Right atrium auricular region (tissue), 2 donors: Measurements from ENCODE around the gene MICAL1. TPM values are rescaled to one million over a fixed set of nuclear protein-coding genes. Genes with fewer than 3 reads are reported as not detected.
A peak's percentile ranks its signal among the peaks of the same experiment; 100 is the strongest.
"Not testable (repeated sequence)": the region's sequence is repeated elsewhere in the genome, so short reads cannot be mapped to it uniquely, and the experiment has no call there.

Experiments
- DNase-seq: peaks from one replicate; pipeline ENCODE4 v3.0.0-alpha.2; 2019; ENCODE audit warnings: low spot score
- H3K27ac ChIP-seq, 2 donors: fragments of 200-600 bp; sonication (generic); 1 replicate in 1 of 2; 2 replicates in 1 of 2; pipeline ENCODE4 v1.5.1; 2016 to 2019
- H3K27me3 ChIP-seq, 2 donors: fragments of 200-600 bp; sonication (generic); one replicate each; pipeline versions ENCODE4 v1.5.1 to v1.6.0; 2017 to 2019
- H3K36me3 ChIP-seq: fragments of 200-600 bp; sonication (generic); one replicate; pipeline ENCODE4 v1.5.1; 2016
- H3K4me1 ChIP-seq, 2 donors: fragments of 200-600 bp; sonication (generic); one replicate each; pipeline versions ENCODE4 v1.5.1 to v1.6.0; 2017 to 2019
- H3K4me3 ChIP-seq, 2 donors: fragments of 200-600 bp; sonication (generic); 1 replicate in 1 of 2; 2 replicates in 1 of 2; pipeline ENCODE4 v1.5.1; 2017 to 2019; ENCODE audit warnings: mild to moderate bottlenecking in 1 of 2, moderate library complexity in 1 of 2
- H3K9me3 ChIP-seq, 2 donors: fragments of 200-600 bp; sonication (generic); one replicate each; pipeline ENCODE4 v1.5.1; 2019
- CTCF ChIP-seq, 2 donors: fragments of 200-600 bp; sonication (generic); IDR thresholded peaks; one replicate each; pipeline ENCODE4 v1.5.1; 2019; ENCODE audit warnings: antibody characterized with exemption in 2 of 2
- total RNA-seq, 2 donors: library from RNA; depleted of rRNA; stranded (reverse); fragments of >200 nt; gene quantifications; one replicate each; pipeline ENCODE4 v1.1.0, GENCODE V29; 2016

Gene MICAL1
- total RNA-seq, 2 donors from 2014 or later, result 4.5 to 11.6 TPM

- no peak for DNase-seq
- H3K4me3 ChIP-seq, result no peak overlapping the region
- H3K27me3 ChIP-seq, result no peaks in the 10 kb centered on the region
- no peak for TF ChIP-seq CTCF (IDR thresholded peaks at IDR 0.05)
- H3K27ac ChIP-seq, result no peak overlapping the region
- peaks cover 70% of the 10 kb centered on the region for H3K36me3 ChIP-seq
- H3K4me1 ChIP-seq, result peaks cover 0 to 7% of the 10 kb centered on the region in 2 donors
- H3K9me3 ChIP-seq, result no peaks in the 10 kb centered on the region
These were observed 14.1 kb upstream of the MICAL1 start for GRCh38 chr6:109469591-109470189.

- H3K36me3 ChIP-seq, result peaks cover 56% of the 10 kb centered on the region
- no peaks in the 10 kb centered on the region for H3K27me3 ChIP-seq
- no peak overlapping the region for H3K4me3 ChIP-seq
- no peaks in the 10 kb centered on the region for H3K9me3 ChIP-seq
- H3K4me1 ChIP-seq, result peaks cover 0 to 7% of the 10 kb centered on the region in 2 donors
- no peak overlapping the region for H3K27ac ChIP-seq
- TF ChIP-seq CTCF (IDR thresholded peaks at IDR 0.05), result no peak
- no peak for DNase-seq
These were observed 12.1 kb upstream of the MICAL1 start for GRCh38 chr6:109467696-109468095.

GRCh38 chr6:109466212-109466923 lies 10.8 kb upstream of the MICAL1 start:
- peaks cover 0 to 7% of the 10 kb centered on the region in 2 donors for H3K4me1 ChIP-seq
- H3K4me3 ChIP-seq, result no peak overlapping the region
- H3K36me3 ChIP-seq, result peaks cover 55% of the 10 kb centered on the region
- H3K27me3 ChIP-seq, result no peaks in the 10 kb centered on the region
- DNase-seq, result no peak
- H3K27ac ChIP-seq, result peak overlapping the region in 1 of 2 donors; percentile 48
- TF ChIP-seq CTCF (IDR thresholded peaks at IDR 0.05), result no peak
- no peaks in the 10 kb centered on the region for H3K9me3 ChIP-seq

- Histone ChIP-seq H3K4me1 (peaks cover 0 to 7% of the 10 kb centered on the region in 2 donors), H3K27me3 (no peaks in the 10 kb centered on the region), H3K36me3 (peaks cover 52% of the 10 kb centered on the region), H3K9me3 (no peaks in the 10 kb centered on the region), H3K27ac (peak overlapping the region in 1 of 2 donors; percentile 48), H3K4me3 (no peak overlapping the region)
- TF ChIP-seq CTCF (IDR thresholded peaks at IDR 0.05), result no peak
- no peak for DNase-seq
These were observed 10.2 kb upstream of the MICAL1 start for GRCh38 chr6:109465772-109466171.

- no peak for TF ChIP-seq CTCF (IDR thresholded peaks at IDR 0.05)
- Histone ChIP-seq H3K4me1 (peaks cover 0 to 15% of the 10 kb centered on the region in 2 donors), H3K27ac (no peak overlapping the region), H3K27me3 (no peaks in the 10 kb centered on the region), H3K9me3 (no peaks in the 10 kb centered on the region), H3K4me3 (no peak overlapping the region), H3K36me3 (peaks cover 41% of the 10 kb centered on the region)
- no peak for DNase-seq
These were observed 6.4 kb upstream of the MICAL1 start for GRCh38 chr6:109461733-109462526.

GRCh38 chr6:109461205-109461604 lies 5.6 kb upstream of the MICAL1 start:
- not testable (repeated sequence) for DNase-seq, H3K4me3 ChIP-seq, H3K27ac ChIP-seq, H3K27me3 ChIP-seq, H3K9me3 ChIP-seq
- Histone ChIP-seq H3K4me1 (peaks cover 0 to 18% of the 10 kb centered on the region in 2 donors), H3K36me3 (peaks cover 34% of the 10 kb centered on the region)
